ENCODE data around the gene BAG3. TPM values are rescaled to one million over a fixed set of nuclear protein-coding genes. Genes with fewer than 3 reads are reported as not detected.

The BAG3 gene
- total RNA-seq, 2 experiments from 2014 or later: 1.9 to 2.6 TPM

GRCh38 chr10:119669975-119670640 lies 18.9 kb downstream of the BAG3 start:
- no peaks in the 10 kb centered on the region for H3K9me3 ChIP-seq (ENCODE audit: low read length)
- no peak overlapping the region for H3K4me3 ChIP-seq (ENCODE audit: low read depth, low read length, poor library complexity, severe bottlenecking)
- no peaks in the 10 kb centered on the region for H3K36me3 ChIP-seq (ENCODE audit: insufficient read depth, low read length)
- H3K4me1 ChIP-seq (ENCODE audit: insufficient read depth, low read length, poor library complexity, severe bottlenecking): no peaks in the 10 kb centered on the region
- CTCF ChIA-PET (ENCODE audit: unreplicated experiment): no interaction called here
- no peak overlapping the region for H3K4me2 ChIP-seq (ENCODE audit: low read length)
- TF ChIP-seq EZH2phosphoT487 (IDR thresholded peaks at IDR 0.05; ENCODE audit: borderline replicate concordance, low read depth, low read length): no peak
- no peak for TF ChIP-seq CTCF (conservative IDR thresholded peaks at IDR 0.05; ENCODE audit: low read length)
- no peak for DNase-seq (ENCODE audit: low spot score)
- intact Hi-C loops (cut with micrococcal nuclease; ENCODE audit: unreplicated experiment): no loop called here
- POLR2A ChIA-PET: no interaction called here
- H3K79me2 ChIP-seq (ENCODE audit: insufficient read depth, low read depth, low read length): no peaks in the 10 kb centered on the region
- no peaks in the 10 kb centered on the region for H4K20me1 ChIP-seq (ENCODE audit: insufficient read depth, low read length)
- no peak overlapping the region for H2AFZ ChIP-seq (ENCODE audit: low read length)
- no TSS peak for BruUV-seq (replicated peaks)
- no peak overlapping the region for H3K27ac ChIP-seq (ENCODE audit: low read depth, low read length, poor library complexity, severe bottlenecking)
- H3K9me2 ChIP-seq (ENCODE audit: insufficient read depth, low read length): no peaks in the 10 kb centered on the region

- no peak overlapping the region for H3K27ac ChIP-seq (ENCODE audit: low read depth, low read length, poor library complexity, severe bottlenecking)
- POLR2A ChIA-PET: interaction anchor here (0.6 kb wide), 1 partner anchor 74 kb away, joined by 3 read pairs; the partner anchor contains the start of gene TIAL1
- intact Hi-C loops (cut with micrococcal nuclease; ENCODE audit: unreplicated experiment): no loop called here
- TF ChIP-seq EZH2phosphoT487 (IDR thresholded peaks at IDR 0.05; ENCODE audit: borderline replicate concordance, low read depth, low read length) (no peak), CTCF (conservative IDR thresholded peaks at IDR 0.05; ENCODE audit: low read length) (no peak)
- no peaks in the 10 kb centered on the region for H3K79me2 ChIP-seq (ENCODE audit: insufficient read depth, low read depth, low read length)
- H2AFZ ChIP-seq (ENCODE audit: low read length): no peak overlapping the region
- no peak for DNase-seq (ENCODE audit: low spot score)
- H3K4me1 ChIP-seq (ENCODE audit: insufficient read depth, low read length, poor library complexity, severe bottlenecking): no peaks in the 10 kb centered on the region
- H4K20me1 ChIP-seq (ENCODE audit: insufficient read depth, low read length): no peaks in the 10 kb centered on the region
- H3K9me3 ChIP-seq (ENCODE audit: low read length): no peaks in the 10 kb centered on the region
- no peaks in the 10 kb centered on the region for H3K9me2 ChIP-seq (ENCODE audit: insufficient read depth, low read length)
- CTCF ChIA-PET (ENCODE audit: unreplicated experiment): no interaction called here
- no peaks in the 10 kb centered on the region for H3K36me3 ChIP-seq (ENCODE audit: insufficient read depth, low read length)
- no peak overlapping the region for H3K4me2 ChIP-seq (ENCODE audit: low read length)
- no TSS peak for BruUV-seq (replicated peaks)
- no peak overlapping the region for H3K4me3 ChIP-seq (ENCODE audit: low read depth, low read length, poor library complexity, severe bottlenecking)
These were observed 19.5 kb downstream of the BAG3 start for GRCh38 chr10:119670717-119671116.

GRCh38 chr10:119671381-119671780 lies 20.2 kb downstream of the BAG3 start:
- no peak overlapping the region for H3K4me3 ChIP-seq (ENCODE audit: low read depth, low read length, poor library complexity, severe bottlenecking)
- no peak for DNase-seq (ENCODE audit: low spot score)
- no peak overlapping the region for H3K27ac ChIP-seq (ENCODE audit: low read depth, low read length, poor library complexity, severe bottlenecking)
- H3K9me3 ChIP-seq (ENCODE audit: low read length): no peaks in the 10 kb centered on the region
- POLR2A ChIA-PET: no interaction called here
- TF ChIP-seq CTCF (conservative IDR thresholded peaks at IDR 0.05; ENCODE audit: low read length) (no peak), EZH2phosphoT487 (IDR thresholded peaks at IDR 0.05; ENCODE audit: borderline replicate concordance, low read depth, low read length) (no peak)
- no peak overlapping the region for H3K4me2 ChIP-seq (ENCODE audit: low read length)
- no peaks in the 10 kb centered on the region for H4K20me1 ChIP-seq (ENCODE audit: insufficient read depth, low read length)
- no peaks in the 10 kb centered on the region for H3K4me1 ChIP-seq (ENCODE audit: insufficient read depth, low read length, poor library complexity, severe bottlenecking)
- no peaks in the 10 kb centered on the region for H3K36me3 ChIP-seq (ENCODE audit: insufficient read depth, low read length)
- no peak overlapping the region for H2AFZ ChIP-seq (ENCODE audit: low read length)
- no TSS peak for BruUV-seq (replicated peaks)
- no peaks in the 10 kb centered on the region for H3K9me2 ChIP-seq (ENCODE audit: insufficient read depth, low read length)
- intact Hi-C loops (cut with micrococcal nuclease; ENCODE audit: unreplicated experiment): no loop called here
- H3K79me2 ChIP-seq (ENCODE audit: insufficient read depth, low read depth, low read length): no peaks in the 10 kb centered on the region
- CTCF ChIA-PET (ENCODE audit: unreplicated experiment): no interaction called here
